HG02884 (cell line): ENCODE data around the gene WDR1.

Experiments used
- ATAC-seq: cut with Tn5 transposase; IDR thresholded peaks from one replicate; pipeline ENCODE4 v1.9.1; 2021; ENCODE audit warnings: mild to moderate bottlenecking, moderate library complexity; ENCODE audit not compliant: unreplicated experiment

The WDR1 gene

GRCh38 chr4:10116569-10117358, at the start of gene WDR1:
WDR1 (minus strand) TSS chr4:10116799; CDS start chr4:10116666, 133 bp downstream.
- ATAC-seq: peak; percentile 84

- ATAC-seq: no peak
Observed at GRCh38 chr4:10164877-10165283, 48.3 kb upstream of the WDR1 start.

- no peak for ATAC-seq
Observed at GRCh38 chr4:10163296-10163695, 46.7 kb upstream of the WDR1 start.

- ATAC-seq: no peak
Observed at GRCh38 chr4:10162341-10163000, 45.9 kb upstream of the WDR1 start.

GRCh38 chr4:10161840-10162239, 45.2 kb upstream of the WDR1 start:
- no peak for ATAC-seq

GRCh38 chr4:10161146-10161545, 44.5 kb upstream of the WDR1 start:
- ATAC-seq: no peak

- ATAC-seq: no peak
Observed at GRCh38 chr4:10160281-10160856, 43.8 kb upstream of the WDR1 start.

GRCh38 chr4:10159671-10160070, 43.1 kb upstream of the WDR1 start:
- no peak for ATAC-seq

GRCh38 chr4:10158333-10158942, 41.8 kb upstream of the WDR1 start:
- ATAC-seq: no peak

GRCh38 chr4:10157478-10158332, 41.1 kb upstream of the WDR1 start:
- ATAC-seq: peak; percentile 87

GRCh38 chr4:10154241-10154640, 37.6 kb upstream of the WDR1 start:
- ATAC-seq: no peak

- ATAC-seq: no peak
Observed at GRCh38 chr4:10153161-10153560, 36.6 kb upstream of the WDR1 start.

- no peak for ATAC-seq
Observed at GRCh38 chr4:10151182-10151581, 34.6 kb upstream of the WDR1 start.

- ATAC-seq: no peak
Observed at GRCh38 chr4:10144966-10145365, 28.4 kb upstream of the WDR1 start.

GRCh38 chr4:10144479-10144878, 27.9 kb upstream of the WDR1 start:
- no peak for ATAC-seq

GRCh38 chr4:10143171-10143570, 26.6 kb upstream of the WDR1 start:
- ATAC-seq: no peak

GRCh38 chr4:10140866-10141759, 24.5 kb upstream of the WDR1 start:
- no peak for ATAC-seq

- ATAC-seq: no peak
Observed at GRCh38 chr4:10139518-10139917, 22.9 kb upstream of the WDR1 start.

GRCh38 chr4:10135260-10135659, 18.7 kb upstream of the WDR1 start:
- no peak for ATAC-seq

- ATAC-seq: no peak
Observed at GRCh38 chr4:10134141-10134540, 17.5 kb upstream of the WDR1 start.
